NOMO-1 (cell line): Measurements from ENCODE around the gene COL18A1.
"Not testable (repeated sequence)": the region's sequence is repeated elsewhere in the genome, so short reads cannot be mapped to it uniquely, and the experiment has no call there.

Source experiments
- DNase-seq, 2 experiments: peaks; one replicate each; lab custom pipeline; 2025; ENCODE audit not compliant: unreplicated experiment in 2 of 2; lab: John Stamatoyannopoulos, UW

COL18A1 gene

DNA sequence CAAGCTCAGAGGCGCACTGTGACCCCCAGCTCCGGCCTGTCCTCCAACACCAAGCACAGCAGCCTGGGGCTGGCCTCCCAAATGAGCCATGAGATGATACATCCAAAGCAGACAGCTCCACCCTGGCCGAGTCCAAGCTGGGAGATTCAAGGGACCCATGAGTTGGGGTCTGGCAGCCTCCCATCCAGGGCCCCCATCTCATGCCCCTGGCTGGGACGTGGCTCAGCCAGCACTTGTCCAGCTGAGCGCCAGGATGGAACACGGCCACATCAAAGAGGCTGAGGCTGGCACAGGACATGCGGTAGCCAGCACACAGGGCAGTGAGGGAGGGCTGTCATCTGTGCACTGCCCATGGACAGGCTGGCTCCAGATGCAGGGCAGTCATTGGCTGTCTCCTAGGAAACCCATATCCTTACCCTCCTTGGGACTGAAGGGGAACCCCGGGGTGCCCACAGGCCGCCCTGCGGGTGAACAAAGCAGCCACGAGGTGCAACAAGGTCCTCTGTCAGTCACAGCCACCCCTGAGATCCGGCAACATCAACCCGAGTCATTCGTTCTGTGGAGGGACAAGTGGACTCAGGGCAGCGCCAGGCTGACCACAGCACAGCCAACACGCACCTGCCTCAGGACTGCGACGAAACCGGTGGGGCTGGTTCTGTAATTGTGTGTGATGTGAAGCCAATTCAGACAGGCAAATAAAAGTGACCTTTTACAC lies 108.2 kb downstream of the COL18A1 start:
- no peak for DNase-seq

DNA sequence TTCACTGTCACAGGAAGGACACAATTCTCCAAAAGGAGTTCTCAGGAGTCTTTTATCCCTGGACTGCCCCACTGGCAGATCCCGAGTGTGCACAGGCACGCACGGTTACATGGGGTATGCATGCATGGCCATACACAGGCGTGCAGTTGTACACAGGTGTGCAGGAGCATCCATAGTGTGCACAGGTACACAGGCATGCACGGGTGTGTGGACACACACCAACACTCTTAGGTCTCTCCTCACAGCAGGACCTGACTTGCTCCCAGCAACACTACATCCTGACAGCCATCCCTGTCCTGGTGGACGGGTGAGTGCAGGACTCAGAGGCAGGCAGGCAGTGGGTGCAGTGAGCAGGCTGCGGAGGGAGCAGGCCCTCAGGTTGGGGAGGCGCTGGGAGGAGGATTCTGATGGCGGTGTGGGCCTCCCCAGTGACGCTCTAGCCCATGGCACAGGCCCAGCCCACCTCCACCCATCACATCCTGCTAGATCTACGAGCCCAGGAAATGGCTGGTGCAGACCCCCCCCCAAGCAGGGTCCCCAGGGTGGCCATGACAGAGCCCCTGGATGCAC lies 108.9 kb downstream of the COL18A1 start:
- no peak for DNase-seq

DNA sequence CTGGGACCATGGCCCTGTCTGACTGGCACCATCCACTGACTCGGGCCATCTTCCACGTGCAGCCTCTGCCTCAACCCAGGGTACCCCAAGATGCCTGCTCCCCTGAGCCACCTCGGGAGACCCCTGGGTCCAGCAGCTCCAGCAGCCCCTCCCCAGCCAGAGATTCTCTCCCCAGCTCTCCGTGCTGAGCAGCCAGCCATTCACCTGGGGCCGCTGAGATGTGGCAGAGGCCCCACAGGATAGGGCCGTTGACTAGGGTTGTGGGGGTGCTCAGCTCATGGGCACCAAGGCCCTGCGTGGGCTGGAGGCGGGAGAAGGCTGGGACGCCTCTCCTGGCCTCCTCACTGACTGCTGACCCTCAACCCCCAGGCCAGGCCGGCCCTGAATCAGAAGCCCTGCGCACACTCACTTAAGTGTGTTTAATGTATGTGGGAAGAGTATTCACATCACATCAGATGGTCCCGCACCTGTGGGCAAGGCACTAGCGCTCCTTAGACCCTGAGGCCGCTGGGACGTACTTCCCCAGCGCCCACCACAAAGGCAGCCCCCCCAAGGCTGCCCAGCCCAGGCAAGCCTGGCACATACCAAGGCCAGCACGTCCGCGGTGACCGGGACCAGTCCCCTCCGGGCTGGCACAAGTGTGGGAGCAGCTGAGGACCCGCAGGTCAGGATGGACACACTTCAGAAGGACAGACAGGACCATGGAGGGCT lies 109.5 kb downstream of the COL18A1 start:
- no peak for DNase-seq

DNA sequence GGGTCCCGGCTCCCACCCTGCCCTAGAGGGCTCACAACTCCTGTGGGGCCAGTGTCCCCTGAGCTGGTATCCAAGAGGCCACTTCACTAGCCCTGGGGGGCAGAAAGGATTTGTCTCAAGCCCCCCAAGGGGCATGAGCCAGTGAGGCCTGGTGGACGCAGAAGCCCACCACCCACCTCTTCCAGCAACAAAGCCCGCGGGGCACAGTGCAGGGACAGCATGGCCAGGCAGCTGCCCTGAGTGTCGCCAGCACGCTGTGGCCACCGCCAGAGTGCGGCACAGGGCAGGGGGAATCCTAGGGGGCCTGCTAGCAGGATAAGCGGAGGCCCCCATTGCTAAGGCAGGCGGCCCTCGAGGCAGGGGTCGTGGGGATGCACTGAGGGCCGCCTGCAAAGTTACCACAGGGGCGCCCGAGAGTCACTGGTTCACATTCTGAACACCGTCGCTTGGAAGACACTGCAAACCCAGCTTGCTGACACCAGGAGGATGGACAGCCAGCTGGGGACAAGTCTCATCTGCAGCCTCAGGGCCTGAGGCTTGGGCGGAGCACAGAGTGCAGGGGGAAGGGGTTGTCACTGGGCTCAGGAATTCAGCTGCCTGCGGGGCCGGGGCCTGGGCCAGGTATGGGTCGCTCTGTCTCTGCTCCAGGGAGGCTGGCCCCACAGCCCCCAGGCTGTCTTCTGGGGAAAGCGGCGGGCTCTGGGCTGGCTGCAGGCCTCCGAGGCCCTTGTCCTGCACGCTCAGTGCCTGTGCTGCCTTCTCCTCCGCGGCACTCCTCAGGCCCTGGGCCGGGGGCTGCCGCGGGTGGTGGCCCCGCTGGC lies 110.5 kb downstream of the COL18A1 start:
- no peak for DNase-seq

DNA sequence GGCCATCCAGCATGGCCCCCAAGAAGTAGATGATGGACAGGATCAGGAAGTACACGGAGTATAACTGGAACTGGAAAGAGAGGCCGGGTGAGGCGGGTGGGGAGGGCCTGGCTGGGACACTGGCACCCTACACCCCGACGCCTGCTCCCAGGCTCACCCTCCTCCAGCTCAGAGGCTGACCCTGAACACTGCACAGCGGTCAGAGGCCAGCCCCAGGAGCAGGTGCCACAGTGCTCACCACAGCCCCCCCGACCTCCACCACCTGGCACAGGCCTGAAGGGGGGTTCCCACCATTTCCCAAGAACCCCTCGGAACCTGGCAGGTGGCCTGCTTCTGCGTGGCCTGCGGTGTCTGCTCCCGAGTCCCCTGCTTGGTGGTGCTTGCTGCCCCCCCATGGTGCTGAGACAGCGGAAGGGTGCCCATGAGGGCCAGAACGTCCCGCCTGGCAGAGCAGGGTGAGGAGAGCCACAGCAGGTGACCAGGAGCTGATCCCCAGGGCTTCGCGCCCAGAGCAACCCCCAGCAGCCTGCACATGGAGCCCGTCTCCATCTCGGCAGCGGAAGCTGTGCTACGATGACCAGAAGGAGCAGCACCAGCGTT lies 111.2 kb downstream of the COL18A1 start:
- no peak for DNase-seq

DNA sequence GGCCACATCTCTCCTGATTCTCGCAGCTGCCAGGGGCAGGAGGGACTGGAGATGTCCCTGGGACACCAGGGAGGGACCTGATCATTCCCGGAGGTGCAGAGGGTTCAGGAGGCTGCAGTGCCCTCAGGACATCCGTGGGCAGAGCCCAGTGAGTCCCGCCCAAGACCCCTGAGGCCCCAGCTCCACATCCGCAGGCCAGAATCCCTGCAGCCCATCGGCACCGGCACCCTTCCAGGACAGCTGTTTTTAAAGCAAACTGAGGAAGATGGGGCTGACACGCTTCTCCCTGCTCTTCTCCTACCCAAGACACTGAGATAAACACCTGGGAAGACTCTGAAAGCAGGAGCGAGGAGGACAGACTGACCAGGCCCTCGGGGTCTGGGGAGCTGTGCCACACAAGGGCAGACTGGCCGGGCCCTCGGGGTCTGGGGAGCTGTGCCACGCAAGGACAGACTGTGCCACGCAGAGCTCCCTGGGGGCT lies 111.7 kb downstream of the COL18A1 start:
- DNase-seq = no peak

DNA sequence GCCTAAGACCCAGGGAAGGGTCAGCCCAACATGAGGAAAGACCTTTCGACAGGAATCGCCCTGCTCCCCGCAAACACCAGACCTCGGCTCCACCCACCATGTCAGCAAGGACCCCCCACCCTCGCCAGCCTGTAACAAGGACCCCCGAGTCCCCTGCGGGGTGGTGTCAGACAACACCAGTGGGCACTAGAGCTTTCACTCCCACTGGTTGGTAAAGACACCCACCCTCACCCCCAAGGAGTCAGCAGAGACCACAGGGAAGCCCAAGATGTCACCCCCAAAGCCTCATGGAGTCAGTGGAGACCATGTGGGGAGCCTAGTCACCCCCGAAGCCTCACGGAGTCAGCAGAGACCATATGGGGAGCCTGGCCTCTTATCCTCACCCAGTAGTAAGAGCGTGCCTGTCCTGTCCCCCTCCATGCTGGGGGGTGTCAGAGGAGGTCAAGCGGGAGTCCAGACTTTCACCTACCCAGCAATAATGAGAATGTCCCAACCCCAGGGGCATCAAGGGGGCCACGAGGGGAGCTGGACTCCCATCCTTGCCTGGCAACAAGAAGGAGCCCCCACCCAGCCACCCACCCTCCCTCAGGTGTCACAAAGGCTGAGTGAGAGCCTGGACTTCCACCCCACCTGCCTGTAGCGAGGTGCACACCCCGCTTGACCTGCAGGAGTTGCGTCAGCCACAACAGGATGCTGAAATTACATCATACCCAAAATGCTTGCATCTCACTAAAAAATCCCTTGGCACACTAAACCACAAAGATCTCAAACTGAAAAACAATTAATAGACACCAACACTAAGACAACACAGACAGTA lies 112.5 kb downstream of the COL18A1 start:
- peak; percentile 42 to 49 for DNase-seq

DNA sequence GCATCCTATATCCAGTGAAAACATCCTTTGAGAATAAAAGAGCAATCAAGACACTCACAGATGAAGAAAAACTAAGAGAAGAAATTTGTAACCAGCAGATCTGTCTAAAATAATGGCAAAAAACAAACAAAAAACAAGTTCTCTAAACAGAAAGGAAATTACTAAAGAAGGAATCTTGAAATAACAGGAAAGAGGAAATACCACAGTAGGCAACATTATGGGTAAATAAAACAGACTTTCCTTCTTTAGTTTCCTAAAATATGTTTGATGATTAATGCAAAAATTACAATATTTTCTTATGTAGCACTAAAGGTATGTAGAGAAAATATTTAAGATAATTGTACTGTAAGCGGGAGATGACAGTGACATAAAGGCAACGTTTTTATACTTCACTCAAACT lies 113.8 kb downstream of the COL18A1 start:
- no peak for DNase-seq

DNA sequence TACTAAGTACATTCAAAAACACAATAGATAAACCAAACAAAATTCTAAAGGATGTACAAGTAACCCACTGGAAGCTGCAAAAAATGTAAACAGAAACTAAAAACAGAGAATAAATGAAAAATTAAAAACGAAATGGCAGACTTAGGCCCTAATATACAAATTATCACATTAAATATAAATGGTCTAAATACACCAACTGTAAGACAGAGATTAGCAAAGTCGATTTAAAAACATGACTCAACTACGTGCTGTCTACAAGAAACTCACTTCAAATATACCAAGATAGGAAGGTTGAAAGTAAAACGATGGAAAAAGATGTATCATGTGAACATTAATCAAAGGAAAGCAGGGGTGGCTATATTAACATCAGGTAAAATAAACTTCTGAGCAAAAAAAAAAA lies 114.2 kb downstream of the COL18A1 start:
- no peak for DNase-seq

DNA sequence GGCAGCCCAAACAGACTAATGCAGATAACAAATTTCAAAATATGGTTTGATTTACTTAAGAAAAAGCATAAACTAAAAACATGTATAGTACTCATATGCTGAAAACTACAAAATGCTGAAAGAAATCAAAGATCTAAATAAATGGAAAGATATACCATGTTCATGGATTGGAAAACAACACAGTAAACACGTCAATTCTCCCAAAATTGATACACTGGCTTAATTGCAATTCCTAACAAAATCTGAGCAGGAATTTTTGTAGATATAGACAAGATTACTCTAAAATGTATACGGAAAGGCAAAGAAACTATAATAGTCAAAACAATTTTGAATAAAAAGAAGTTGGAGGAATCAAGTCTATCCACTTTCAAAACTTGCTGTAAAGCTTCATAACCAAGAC lies 116.3 kb downstream of the COL18A1 start:
- no peak for DNase-seq

DNA sequence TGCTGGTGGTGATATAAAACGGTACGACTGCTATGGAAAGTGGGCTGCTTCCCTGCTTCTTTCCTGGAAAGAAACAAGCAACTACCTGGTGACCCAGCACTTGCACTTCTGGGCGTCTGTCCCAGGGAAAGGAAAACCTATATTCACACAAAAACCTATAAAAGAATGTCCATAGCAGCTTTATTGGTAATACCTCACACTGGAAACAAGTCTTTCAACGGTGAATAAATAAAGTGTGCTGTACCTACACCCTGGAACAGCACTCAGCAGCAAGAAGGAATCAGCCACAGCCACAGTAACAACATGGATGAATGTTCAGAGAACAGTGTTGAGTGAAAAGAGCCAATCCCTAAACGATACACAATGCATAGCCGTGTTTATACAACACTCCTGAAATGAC lies 117.4 kb downstream of the COL18A1 start:
- no peak for DNase-seq

DNA sequence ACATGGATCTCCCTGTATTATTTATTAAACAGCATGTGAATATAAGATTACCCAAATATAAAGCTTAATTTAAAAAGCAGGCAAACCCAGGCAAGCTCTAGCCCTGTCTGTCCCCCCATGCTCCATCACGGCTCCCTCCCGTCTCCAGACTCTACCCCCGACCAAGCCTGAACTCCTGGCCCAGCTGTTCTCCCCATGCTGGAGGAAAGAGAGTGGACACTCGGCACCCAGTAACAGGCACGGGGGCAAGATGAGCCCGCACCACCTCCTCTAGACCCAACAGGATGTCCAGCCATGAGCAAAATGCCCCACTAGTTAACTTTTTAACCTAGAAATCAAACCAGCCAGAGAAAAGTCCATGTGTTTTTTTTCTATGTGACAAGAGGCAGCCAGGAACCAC lies 118.0 kb downstream of the COL18A1 start:
- no peak for DNase-seq

DNA sequence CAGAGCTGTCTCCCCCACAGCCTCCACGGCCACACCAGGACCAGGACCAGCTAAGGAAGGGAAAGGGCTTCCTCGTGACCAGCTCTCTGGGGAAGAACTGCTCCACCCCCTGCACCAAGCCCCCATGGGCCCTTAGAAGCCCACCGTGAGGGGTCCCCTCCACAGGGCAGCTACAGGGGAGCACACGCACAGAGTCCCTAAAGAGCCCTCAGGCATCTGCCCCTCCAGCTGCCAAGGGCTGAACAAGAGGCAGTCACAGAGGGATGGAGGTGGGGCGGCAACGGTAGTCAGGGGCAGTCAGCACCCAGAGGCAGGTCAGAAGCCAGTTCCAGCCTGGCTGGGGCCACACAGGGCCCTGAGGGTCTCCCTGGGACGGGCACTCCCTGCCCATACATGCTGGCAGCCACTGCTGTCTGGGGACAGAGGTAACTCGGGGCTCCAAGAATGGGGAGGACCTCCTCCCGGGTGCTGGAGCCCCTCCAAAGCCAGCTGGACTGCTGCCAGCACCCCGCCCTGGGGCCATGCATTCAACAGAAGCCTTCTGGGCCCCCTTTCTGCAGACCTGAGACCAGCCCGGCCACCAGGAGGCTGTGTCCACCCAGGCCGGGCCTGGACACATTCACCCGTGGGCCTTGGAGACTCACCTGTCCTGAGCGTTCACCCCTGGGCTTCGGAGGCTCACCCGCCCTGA lies 118.6 kb downstream of the COL18A1 start:
- DNase-seq = no peak

DNA sequence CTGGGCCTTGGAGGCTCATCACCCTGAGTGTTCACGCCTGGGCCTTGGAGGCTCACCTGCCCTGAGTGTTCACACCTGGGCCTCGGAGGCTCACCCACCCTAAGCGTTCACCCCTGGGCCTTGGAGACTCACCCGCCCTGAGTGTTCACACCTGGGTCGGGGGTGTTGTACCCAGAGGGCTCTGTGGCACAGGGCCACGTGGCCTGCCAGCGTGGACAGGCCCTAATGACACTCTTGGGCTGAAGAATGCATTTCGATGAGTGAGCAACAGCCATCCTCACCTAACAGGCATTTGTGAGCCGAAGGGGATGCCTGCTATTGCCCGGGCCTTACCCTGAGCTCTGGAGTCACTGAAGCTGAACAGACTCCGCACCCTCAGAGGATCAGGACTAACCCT lies 119.8 kb downstream of the COL18A1 start:
- no peak for DNase-seq

DNA sequence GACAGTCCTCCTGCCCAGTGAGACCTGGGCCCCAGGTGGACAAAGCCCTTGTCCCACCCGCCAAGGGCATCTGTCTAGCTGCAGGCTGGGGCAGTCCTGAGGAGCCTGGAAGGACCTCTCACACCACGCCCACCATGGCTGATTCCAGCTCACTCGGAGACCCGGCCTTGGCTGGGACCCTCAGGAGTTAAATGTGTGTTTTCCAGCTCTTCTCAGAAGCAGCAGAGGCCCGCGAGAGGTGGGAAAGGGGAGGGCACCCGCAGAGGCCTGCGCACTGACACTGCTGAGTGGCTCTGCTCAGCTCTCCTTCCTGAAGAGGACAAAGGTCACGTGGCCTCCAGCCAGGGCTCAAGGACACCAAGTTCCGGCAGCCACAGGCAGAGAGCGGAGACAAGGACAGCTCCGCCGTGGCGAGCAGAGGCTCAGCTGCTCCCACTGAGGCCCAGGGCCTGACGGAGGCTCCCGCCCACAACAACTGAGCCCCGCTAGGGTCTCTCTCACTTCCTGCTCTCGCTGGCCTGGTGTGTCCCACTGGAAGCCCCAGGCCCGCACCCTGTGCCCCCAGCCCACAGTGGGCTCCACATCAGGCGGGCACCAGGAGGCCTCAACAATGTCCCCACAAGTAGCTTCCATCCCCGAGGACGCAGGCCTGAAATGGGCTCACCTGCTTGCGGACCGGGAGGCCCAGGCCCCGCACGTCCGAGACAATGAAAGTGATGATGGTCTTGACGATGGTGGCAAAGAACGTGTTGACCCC lies 120.4 kb downstream of the COL18A1 start:
- DNase-seq = no peak

DNA sequence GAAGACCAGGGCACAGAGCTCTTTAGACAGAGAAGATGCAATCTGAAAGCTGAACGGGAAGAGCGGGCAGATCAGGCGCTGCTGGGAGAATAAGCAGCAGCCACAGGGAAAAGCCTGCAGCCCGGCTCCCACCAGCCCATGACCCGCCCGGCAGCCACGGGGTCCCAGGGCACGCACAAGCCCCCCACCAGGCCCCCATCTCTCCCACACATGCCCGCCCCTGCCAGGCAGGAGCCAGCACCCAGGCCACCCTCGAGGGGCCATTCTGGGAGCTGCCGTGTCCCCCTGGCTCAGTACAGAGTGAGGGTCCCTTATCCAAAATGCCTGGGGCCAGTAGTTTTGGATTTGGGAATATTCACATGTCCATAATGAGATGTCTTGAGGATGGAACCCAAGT lies 120.9 kb downstream of the COL18A1 start:
- no peak for DNase-seq

DNA sequence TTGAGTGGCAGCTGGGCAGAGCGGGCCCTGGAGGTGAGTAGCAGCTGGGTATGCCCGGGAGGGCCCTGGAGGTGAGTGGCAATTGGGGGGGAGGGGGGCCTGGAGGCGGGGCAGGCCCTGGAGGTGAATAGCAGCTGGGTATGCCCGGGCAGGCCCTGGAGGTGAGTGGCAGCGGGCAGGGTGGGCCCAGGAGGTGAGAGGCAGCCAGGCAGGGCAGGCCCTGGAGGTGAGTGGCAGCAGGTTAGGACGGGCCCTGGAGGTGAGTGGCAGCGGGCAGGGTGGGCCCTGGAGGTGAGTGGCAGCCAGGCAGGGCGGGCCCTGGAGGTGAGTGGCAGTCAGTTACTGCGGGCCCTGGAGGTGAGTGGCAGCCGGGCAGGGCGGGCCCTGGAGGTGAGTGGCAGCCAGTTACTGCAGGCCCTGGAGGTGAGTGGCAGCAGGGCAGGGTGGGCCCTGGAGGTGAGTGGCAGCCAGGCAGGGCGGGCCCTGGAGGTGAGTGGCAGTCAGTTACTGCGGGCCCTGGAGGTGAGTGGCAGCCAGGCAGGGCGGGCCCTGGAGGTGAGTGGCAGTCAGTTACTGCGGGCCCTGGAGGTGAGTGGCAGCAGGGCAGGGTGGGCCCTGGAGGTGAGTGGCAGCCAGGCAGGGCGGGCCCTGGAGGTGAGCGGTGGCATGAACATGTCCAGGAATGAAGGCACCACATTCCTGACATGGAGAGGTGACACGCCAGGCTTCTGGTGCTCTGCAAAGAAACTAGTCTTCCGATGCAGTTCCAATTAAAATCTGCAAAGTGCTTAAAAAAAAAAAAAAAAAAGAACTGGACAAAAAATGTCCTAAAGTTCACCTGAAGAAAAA lies 122.4 kb downstream of the COL18A1 start:
- DNase-seq = not testable (repeated sequence)
